Cardiac septum (tissue), 1 donor: ENCODE results near the gene EIF2B2. TPM values are rescaled to one million over a fixed set of nuclear protein-coding genes. Genes with fewer than 3 reads are reported as not detected.

Experiments
- DNase-seq: peaks from one replicate; pipeline ENCODE4 v3.0.0-alpha.2; 2020; ENCODE audit warnings: low spot score
- intact Hi-C: fragments of 100-400 bp; cut with DNase I; formaldehyde crosslinking; loops from one replicate; pipeline ENCODE4 v1.14.0; 2022
- total RNA-seq: library from RNA; stranded (reverse); fragmentation: NEBNext Ultra II Directional; extraction: Animal tissue kit (Norgen Biotek cat#: 25700); gene quantifications from one replicate; pipeline ENCODE4 v1.2.1, GENCODE V29; 2021
- donor health status: DM: no; HTN: no; CAD: no.

EIF2B2 gene
- total RNA-seq, 1 donor from 2014 or later: 36.4 TPM

DNA sequence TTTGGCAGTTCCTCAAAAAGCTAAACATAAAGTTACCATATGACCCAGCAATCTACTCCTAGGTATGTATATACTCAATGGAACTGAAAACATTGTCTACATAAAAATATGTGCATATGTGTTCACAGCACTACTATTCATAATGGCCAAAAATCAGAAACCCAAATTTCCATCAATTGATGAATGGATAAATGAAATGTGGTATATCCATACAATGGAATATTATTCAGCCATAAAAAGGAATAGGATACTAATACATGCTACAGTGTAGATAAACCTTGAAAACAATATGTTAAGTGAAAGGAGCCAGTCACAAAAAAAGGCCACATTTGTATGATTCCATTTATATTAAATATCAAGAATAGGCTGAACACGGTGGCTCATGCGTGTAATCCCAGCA lies 57.7 kb downstream of the EIF2B2 start:
- DNase-seq: no peak
- intact Hi-C loops: no loop called here

Other genes starting within 250 kb of the EIF2B2 start
- 40.8 TPM for gene YLPM1, start 239.6 kb upstream of the EIF2B2 start, total RNA-seq
- not detected for gene PROX2, start 126.8 kb upstream of the EIF2B2 start, total RNA-seq
- gene DLST, start 121.0 kb upstream of the EIF2B2 start, total RNA-seq: 202 TPM
- gene RPS6KL1, start 79.7 kb upstream of the EIF2B2 start, total RNA-seq: 19.8 TPM
- gene PGF, start 47.3 kb upstream of the EIF2B2 start, total RNA-seq: 9.4 TPM
- gene MLH3, start 48.5 kb downstream of the EIF2B2 start, total RNA-seq: 20.0 TPM
- gene ACYP1, start 61.1 kb downstream of the EIF2B2 start, total RNA-seq: 12.2 TPM
- gene ZC2HC1C, start 66.7 kb downstream of the EIF2B2 start, total RNA-seq: 5.2 TPM
- 115 TPM for gene NEK9, start 124.1 kb downstream of the EIF2B2 start, total RNA-seq
- gene TMED10, start 173.7 kb downstream of the EIF2B2 start, total RNA-seq: 283 TPM